ENCODE results near the gene CEP128. TPM values are rescaled to one million over a fixed set of nuclear protein-coding genes. Genes with fewer than 3 reads are reported as not detected.

Gene CEP128
- polyA plus RNA-seq, 1 donor (not counting 4 experiments of a cell fraction or from before 2014, with no cell fraction given), result 2.6 TPM

GRCh38 chr14:80570930-80571298 is 370.6 kb downstream of the CEP128 start:
- TF ChIP-seq EZH2 (IDR thresholded peaks at IDR 0.05; ENCODE audit: low read length) (no peak), CTCF (optimal IDR thresholded peaks at IDR 0.05 in 1 of 3, IDR thresholded peaks at IDR 0.05 in 1 of 3, conservative IDR thresholded peaks at IDR 0.05 in 1 of 3; ENCODE audit: extremely low read depth in 1 of 3, insufficient read depth in 2 of 3, low read length in 3 of 3) (no peak)
- Histone ChIP-seq H3K36me3 (ENCODE audit: control insufficient read depth in 2 of 2, extremely low read depth in 1 of 2, insufficient read depth in 2 of 2, low read length in 2 of 2) (no peaks in the 10 kb centered on the region), H3K9me3 (ENCODE audit: control insufficient read depth, low read depth, low read length) (no peaks in the 10 kb centered on the region), H3K27me3 (ENCODE audit: control insufficient read depth, extremely low read depth, insufficient read depth, low read length) (no peaks in the 10 kb centered on the region), H2AFZ (ENCODE audit: control insufficient read depth, low read length) (no peak overlapping the region), H3K27ac (ENCODE audit: control insufficient read depth, insufficient read depth, low read length) (no peak overlapping the region), H3K79me2 (ENCODE audit: control insufficient read depth, insufficient read depth, low read length) (no peaks in the 10 kb centered on the region), H3K4me2 (ENCODE audit: control insufficient read depth, extremely low read depth, insufficient read depth, low read depth, low read length) (no peak overlapping the region), H4K20me1 (ENCODE audit: control insufficient read depth, extremely low read depth, insufficient read depth, low read length) (no peaks in the 10 kb centered on the region), H3K4me3 (ENCODE audit: control insufficient read depth in 2 of 3, extremely low read depth in 1 of 3, insufficient read depth in 2 of 3, low read depth in 1 of 3, low read length in 3 of 3) (no peak overlapping the region), H3K4me1 (ENCODE audit: control insufficient read depth, extremely low read depth, insufficient read depth, low read length) (peaks cover 25% of the 10 kb centered on the region), H3K9me1 (ENCODE audit: control insufficient read depth, extremely low read depth, insufficient read depth, low read length) (no peaks in the 10 kb centered on the region), H3K9ac (ENCODE audit: control insufficient read depth, extremely low read depth, insufficient read depth, low read length) (no peak overlapping the region)
- no peak for FAIRE-seq
- DNase-seq (ENCODE audit: low read depth, low spot score), result no peak
- dilution Hi-C loops (cut with MboI; ENCODE audit: extremely low pct_ligation_motif_present, low sequenced_read_pairs), result no loop called here

DNA sequence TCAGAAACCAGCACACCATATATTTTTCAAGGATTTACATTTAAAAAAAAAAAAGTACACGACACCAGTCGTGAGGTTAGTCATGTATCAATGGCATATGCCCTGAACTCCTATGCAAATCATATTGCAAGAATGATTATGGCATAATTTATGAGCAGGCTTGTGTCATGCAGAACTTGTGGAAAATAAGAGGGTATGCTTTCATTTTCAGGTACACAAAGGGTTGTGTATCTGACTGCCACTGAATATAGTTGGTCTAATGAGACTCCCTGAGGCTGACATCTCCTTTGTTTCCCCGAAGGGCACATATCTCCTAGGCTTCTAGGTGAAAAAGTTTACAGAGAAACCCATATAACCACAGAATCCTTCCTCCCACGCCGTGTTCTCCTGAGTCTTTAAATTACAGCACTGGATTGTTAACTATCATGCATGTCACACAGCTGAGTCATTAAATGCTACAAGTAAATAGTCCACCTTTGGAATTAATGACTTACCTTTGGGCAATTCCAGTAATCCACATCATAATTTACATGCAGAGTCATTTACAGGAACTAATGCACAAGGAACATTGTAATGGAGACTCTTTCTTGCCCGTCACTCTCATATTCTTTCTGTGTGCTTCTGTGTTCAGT is 373.5 kb downstream of the CEP128 start:
- peak; percentile 54 for DNase-seq (ENCODE audit: low read depth, low spot score)
- peak overlapping the region in 2 of 3 experiments; percentile 55 to 61 for H3K4me3 ChIP-seq (ENCODE audit: control insufficient read depth in 2 of 3, extremely low read depth in 1 of 3, insufficient read depth in 2 of 3, low read depth in 1 of 3, low read length in 3 of 3)
- peak overlapping the region; percentile 74 for H3K27ac ChIP-seq (ENCODE audit: control insufficient read depth, insufficient read depth, low read length)

More for the DNA sequence above, 373.5 kb downstream of the CEP128 start:
- Histone ChIP-seq H3K9me1 (ENCODE audit: control insufficient read depth, extremely low read depth, insufficient read depth, low read length) (no peaks in the 10 kb centered on the region), H3K36me3 (ENCODE audit: control insufficient read depth in 2 of 2, extremely low read depth in 1 of 2, insufficient read depth in 2 of 2, low read length in 2 of 2) (no peaks in the 10 kb centered on the region), H3K9me3 (ENCODE audit: control insufficient read depth, low read depth, low read length) (no peaks in the 10 kb centered on the region), H2AFZ (ENCODE audit: control insufficient read depth, low read length) (peak overlapping the region; percentile 65), H4K20me1 (ENCODE audit: control insufficient read depth, extremely low read depth, insufficient read depth, low read length) (no peaks in the 10 kb centered on the region), H3K79me2 (ENCODE audit: control insufficient read depth, insufficient read depth, low read length) (no peaks in the 10 kb centered on the region), H3K9ac (ENCODE audit: control insufficient read depth, extremely low read depth, insufficient read depth, low read length) (peak overlapping the region; percentile 43), H3K4me2 (ENCODE audit: control insufficient read depth, extremely low read depth, insufficient read depth, low read depth, low read length) (peak overlapping the region; percentile 93), H3K4me1 (ENCODE audit: control insufficient read depth, extremely low read depth, insufficient read depth, low read length) (peaks cover 25% of the 10 kb centered on the region), H3K27me3 (ENCODE audit: control insufficient read depth, extremely low read depth, insufficient read depth, low read length) (no peaks in the 10 kb centered on the region)
- TF ChIP-seq EZH2 (IDR thresholded peaks at IDR 0.05; ENCODE audit: low read length) (no peak), CTCF (optimal IDR thresholded peaks at IDR 0.05 in 1 of 3, IDR thresholded peaks at IDR 0.05 in 1 of 3, conservative IDR thresholded peaks at IDR 0.05 in 1 of 3; ENCODE audit: extremely low read depth in 1 of 3, insufficient read depth in 2 of 3, low read length in 3 of 3) (no peak)
- peak; percentile 96 for FAIRE-seq
- dilution Hi-C loops (cut with MboI; ENCODE audit: extremely low pct_ligation_motif_present, low sequenced_read_pairs), result no loop called here
